KMS-11 (cell line): ENCODE measurements around the gene ZCWPW1.
"Not testable (repeated sequence)": the region's sequence is repeated elsewhere in the genome, so short reads cannot be mapped to it uniquely, and the experiment has no call there.

Experiments
- H2AFZ ChIP-seq: fragments of 200-600 bp; sonication (generic); 2 replicates; pipeline ENCODE4 v1.6.1; 2016; ENCODE audit warnings: antibody characterized with exemption, mixed run types, low read depth
- H3K27ac ChIP-seq: fragments of 200-600 bp; sonication (generic); 2 replicates; pipeline ENCODE4 v1.6.1; 2016; ENCODE audit warnings: mild to moderate bottlenecking, mixed run types
- H3K27me3 ChIP-seq: fragments of 200-600 bp; sonication (generic); 2 replicates; pipeline ENCODE4 v1.6.1; 2017; ENCODE audit warnings: mild to moderate bottlenecking, low read depth, mixed run types, moderate library complexity; ENCODE audit not compliant: insufficient read depth
- H3K36me3 ChIP-seq: fragments of 200-600 bp; sonication (generic); 2 replicates; pipeline ENCODE4 v1.6.1; 2017; ENCODE audit warnings: mild to moderate bottlenecking, mixed run types; ENCODE audit not compliant: insufficient read depth
- H3K4me1 ChIP-seq: fragments of 200-600 bp; sonication (generic); 2 replicates; pipeline ENCODE4 v1.6.1; 2016; ENCODE audit warnings: mild to moderate bottlenecking, low read depth, mixed run types; ENCODE audit not compliant: poor library complexity, severe bottlenecking
- H3K4me2 ChIP-seq: fragments of 200-600 bp; sonication (generic); 2 replicates; pipeline ENCODE4 v1.7.0; 2016; ENCODE audit warnings: mild to moderate bottlenecking, mixed run types
- H3K4me3 ChIP-seq: fragments of 200-600 bp; sonication (generic); IDR thresholded peaks from 2 replicates; pipeline ENCODE4 v1.6.1; 2017; ENCODE audit warnings: low read depth, low read length, mixed read lengths; ENCODE audit not compliant: insufficient read depth
- H3K79me2 ChIP-seq: fragments of 200-600 bp; sonication (generic); 2 replicates; pipeline ENCODE4 v1.6.1; 2016; ENCODE audit warnings: low read depth, mixed run types; ENCODE audit not compliant: insufficient read depth
- H3K9ac ChIP-seq: fragments of 200-600 bp; sonication (generic); 2 replicates; pipeline ENCODE4 v1.6.1; 2016; ENCODE audit warnings: mild to moderate bottlenecking, mixed run types
- H4K20me1 ChIP-seq: fragments of 200-600 bp; sonication (generic); 2 replicates; pipeline ENCODE4 v1.6.1; 2016; ENCODE audit warnings: mild to moderate bottlenecking, mixed run types; ENCODE audit not compliant: insufficient read depth
- TF ChIP-seq, protein P1 (sequence below): fragments of 200-600 bp; sonication (generic); conservative IDR thresholded peaks from 2 replicates; pipeline ENCODE4 v1.6.1; 2017; ENCODE audit warnings: low read depth, mild to moderate bottlenecking, antibody characterized with exemption, low read length, moderate library complexity, mixed read lengths

The ZCWPW1 gene

GRCh38 chr7:100364480-100364879, 64.0 kb downstream of the ZCWPW1 start:
- peaks cover 36% of the 10 kb centered on the region for H3K4me1 ChIP-seq

GRCh38 chr7:100363797-100364196, 64.7 kb downstream of the ZCWPW1 start:
- H3K27me3 ChIP-seq, H3K9ac ChIP-seq, H3K27ac ChIP-seq, H2AFZ ChIP-seq, H4K20me1 ChIP-seq, H3K36me3 ChIP-seq, H3K4me2 ChIP-seq, H3K79me2 ChIP-seq, H3K4me3 ChIP-seq: not testable (repeated sequence)
- peaks cover 36% of the 10 kb centered on the region for H3K4me1 ChIP-seq

More at GRCh38 chr7:100364480-100364879, 64.0 kb downstream of the ZCWPW1 start:
- Histone ChIP-seq H4K20me1 (no peaks in the 10 kb centered on the region), H2AFZ (no peak overlapping the region), H3K27me3 (no peaks in the 10 kb centered on the region), H3K36me3 (no peaks in the 10 kb centered on the region; the same call in 1 of the 2 replicates), H3K4me2 (no peak overlapping the region), H3K27ac (peak overlapping the region; percentile 95; the same call in 1 of the 2 replicates), H3K4me3 (no peak overlapping the region), H3K79me2 (no peaks in the 10 kb centered on the region), H3K9ac (no peak overlapping the region)
- TF ChIP-seq, protein P1, sequence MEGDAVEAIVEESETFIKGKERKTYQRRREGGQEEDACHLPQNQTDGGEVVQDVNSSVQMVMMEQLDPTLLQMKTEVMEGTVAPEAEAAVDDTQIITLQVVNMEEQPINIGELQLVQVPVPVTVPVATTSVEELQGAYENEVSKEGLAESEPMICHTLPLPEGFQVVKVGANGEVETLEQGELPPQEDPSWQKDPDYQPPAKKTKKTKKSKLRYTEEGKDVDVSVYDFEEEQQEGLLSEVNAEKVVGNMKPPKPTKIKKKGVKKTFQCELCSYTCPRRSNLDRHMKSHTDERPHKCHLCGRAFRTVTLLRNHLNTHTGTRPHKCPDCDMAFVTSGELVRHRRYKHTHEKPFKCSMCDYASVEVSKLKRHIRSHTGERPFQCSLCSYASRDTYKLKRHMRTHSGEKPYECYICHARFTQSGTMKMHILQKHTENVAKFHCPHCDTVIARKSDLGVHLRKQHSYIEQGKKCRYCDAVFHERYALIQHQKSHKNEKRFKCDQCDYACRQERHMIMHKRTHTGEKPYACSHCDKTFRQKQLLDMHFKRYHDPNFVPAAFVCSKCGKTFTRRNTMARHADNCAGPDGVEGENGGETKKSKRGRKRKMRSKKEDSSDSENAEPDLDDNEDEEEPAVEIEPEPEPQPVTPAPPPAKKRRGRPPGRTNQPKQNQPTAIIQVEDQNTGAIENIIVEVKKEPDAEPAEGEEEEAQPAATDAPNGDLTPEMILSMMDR = no peak

GRCh38 chr7:100363098-100363497, 65.4 kb downstream of the ZCWPW1 start:
- H3K4me2 ChIP-seq = no peak overlapping the region
- H3K79me2 ChIP-seq = no peaks in the 10 kb centered on the region
- H3K27ac ChIP-seq = no peak overlapping the region
- no peaks in the 10 kb centered on the region for H3K27me3 ChIP-seq
- no peaks in the 10 kb centered on the region; the same call in 1 of the 2 replicates for H3K36me3 ChIP-seq
- TF ChIP-seq, protein P1 = no peak
- peaks cover 36% of the 10 kb centered on the region for H3K4me1 ChIP-seq
- H3K9ac ChIP-seq = no peak overlapping the region
- no peak overlapping the region for H2AFZ ChIP-seq
- no peaks in the 10 kb centered on the region for H4K20me1 ChIP-seq
- no peak overlapping the region for H3K4me3 ChIP-seq

- no peak overlapping the region for H2AFZ ChIP-seq
- no peaks in the 10 kb centered on the region for H4K20me1 ChIP-seq
- no peak overlapping the region for H3K27ac ChIP-seq
- H3K27me3 ChIP-seq = no peaks in the 10 kb centered on the region
- no peaks in the 10 kb centered on the region for H3K79me2 ChIP-seq
- TF ChIP-seq, protein P1 = no peak
- H3K9ac ChIP-seq = no peak overlapping the region
- H3K4me2 ChIP-seq = no peak overlapping the region
- H3K36me3 ChIP-seq = no peaks in the 10 kb centered on the region; the same call in 1 of the 2 replicates
- peaks cover 18% of the 10 kb centered on the region for H3K4me1 ChIP-seq
- no peak overlapping the region for H3K4me3 ChIP-seq
These were observed 68.2 kb downstream of the ZCWPW1 start for GRCh38 chr7:100360135-100360854.

DNA sequence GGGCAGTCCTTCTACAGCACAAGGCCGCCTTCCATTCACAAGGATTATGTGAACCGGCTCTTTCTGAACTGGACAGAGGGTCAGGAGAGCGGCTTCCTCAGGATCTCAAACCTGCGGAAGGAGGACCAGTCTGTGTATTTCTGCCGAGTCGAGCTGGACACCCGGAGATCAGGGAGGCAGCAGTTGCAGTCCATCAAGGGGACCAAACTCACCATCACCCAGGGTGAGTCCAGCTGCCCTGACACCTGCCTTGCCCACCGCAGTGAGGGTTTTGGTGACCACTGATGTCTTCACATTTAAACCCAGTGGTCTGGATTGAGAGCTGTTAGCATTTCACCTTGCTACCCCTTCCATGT, 69.7 kb downstream of the ZCWPW1 start:
- TF ChIP-seq, protein P1 = no peak
- Histone ChIP-seq H3K4me3 (no peak overlapping the region), H4K20me1 (no peaks in the 10 kb centered on the region), H3K27me3 (no peaks in the 10 kb centered on the region), H3K27ac (no peak overlapping the region), H3K4me2 (no peak overlapping the region), H3K4me1 (peaks cover 4% of the 10 kb centered on the region), H2AFZ (no peak overlapping the region), H3K36me3 (no peaks in the 10 kb centered on the region; the same call in 1 of the 2 replicates), H3K79me2 (no peaks in the 10 kb centered on the region), H3K9ac (no peak overlapping the region)
